Uterus (tissue), 4 donors: ENCODE results near the gene ASAP3. TPM values are rescaled to one million over a fixed set of nuclear protein-coding genes. Genes with fewer than 3 reads are reported as not detected.
A peak's percentile ranks its signal among the peaks of the same experiment; 100 is the strongest.

Experiments used
- DNase-seq, 2 donors: peaks; one replicate each; pipeline ENCODE4 v3.0.0-alpha.2; 2019 to 2020
- H3K27ac ChIP-seq, 2 donors: fragments of 200-600 bp; sonication (generic); 1 replicate in 1 of 2; 2 replicates in 1 of 2; pipeline ENCODE4 v1.5.1; 2016 to 2018
- H3K27me3 ChIP-seq, 2 donors: fragments of 200-600 bp; sonication (generic); one replicate each; pipeline ENCODE4 v1.5.1; 2018 to 2019; ENCODE audit warnings: control low read depth in 1 of 2
- H3K36me3 ChIP-seq, 2 donors: fragments of 200-600 bp; sonication (generic); one replicate each; pipeline ENCODE4 v1.5.1; 2019; ENCODE audit warnings: control low read depth in 1 of 2
- H3K4me1 ChIP-seq, 2 donors: fragments of 200-600 bp; sonication (generic); one replicate each; pipeline ENCODE4 v1.5.1; 2018 to 2019; ENCODE audit warnings: control low read depth in 1 of 2
- H3K4me3 ChIP-seq, 2 donors: fragments of 200-600 bp; sonication (generic); 1 replicate in 1 of 2; 2 replicates in 1 of 2; pipeline ENCODE4 v1.5.1; 2018 to 2019; ENCODE audit warnings: mild to moderate bottlenecking in 1 of 2
- H3K9me3 ChIP-seq, 2 donors: fragments of 200-600 bp; sonication (generic); one replicate each; pipeline ENCODE4 v1.5.1; 2019; ENCODE audit warnings: control low read depth in 1 of 2
- POLR2A ChIP-seq, 2 donors: fragments of 450-650 bp; IDR thresholded peaks; one replicate each; pipeline ENCODE4 v1.6.1; 2016; ENCODE audit warnings: antibody characterized with exemption in 2 of 2, mild to moderate bottlenecking in 1 of 2, moderate library complexity in 1 of 2
- intact Hi-C: fragments of 100-400 bp; cut with DNase I; formaldehyde crosslinking; loops from one replicate; pipeline ENCODE4 v1.15.1; 2023; ENCODE audit warnings: low total_unique reads
- total RNA-seq, 4 donors: library from RNA; depleted of rRNA in 3 of 4; stranded (reverse); fragments of >200 nt in 3 of 4; gene quantifications; one replicate each; pipeline versions ENCODE4 v1.1.0 to v1.2.4, GENCODE V29; 2014 to 2023
- TF ChIP-seq, protein P1 (sequence below), 4 experiments: fragments of 200-600 bp in 2 of 4; fragments of 450-650 bp in 2 of 4; sonication (generic) in 2 of 4; IDR thresholded peaks; one replicate each; pipeline ENCODE4 v1.5.1; 2016 to 2019; ENCODE audit warnings: antibody characterized with exemption in 4 of 4, mild to moderate bottlenecking in 2 of 4, moderate library complexity in 1 of 4
- donor health status: DM: yes; HTN: yes; CAD: no.

ASAP3 gene
- total RNA-seq, 4 donors from 2014 or later = 48.4 to 87.7 (median 68.2) TPM

DNA sequence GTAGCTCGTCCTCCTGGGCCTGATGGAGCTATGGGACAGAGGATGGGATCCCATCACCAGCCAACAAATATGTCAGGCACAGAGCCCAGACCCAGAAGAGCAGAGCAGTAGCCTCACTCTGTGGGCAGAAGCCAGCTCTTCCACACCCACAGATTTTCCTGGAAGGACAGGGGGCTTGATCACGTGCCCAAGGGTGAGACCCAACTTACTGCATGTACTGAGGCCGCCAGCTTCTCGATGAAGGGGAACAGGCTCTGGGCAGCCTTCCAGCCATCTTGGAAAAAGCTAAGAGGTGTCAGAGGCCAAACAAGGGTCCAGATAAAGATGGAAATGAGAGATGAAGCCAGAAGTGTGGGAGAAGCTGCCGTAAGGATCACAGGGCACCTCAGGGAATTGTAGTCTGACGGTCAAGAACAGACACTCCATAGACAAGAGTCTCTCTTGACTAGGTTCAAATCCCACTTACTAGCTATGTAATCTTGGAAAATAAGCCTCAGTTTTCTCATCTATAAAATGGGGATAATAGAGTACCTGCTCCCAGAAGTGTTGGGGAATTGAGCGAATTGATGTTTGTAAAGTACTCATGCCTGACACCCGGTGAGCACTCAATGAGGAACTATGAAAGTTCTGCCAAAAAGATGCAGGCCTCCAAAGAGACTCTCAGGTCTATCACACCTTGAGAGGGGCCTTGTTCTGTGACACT, 42.4 kb downstream of the ASAP3 start:
- Histone ChIP-seq H3K27ac (no peak overlapping the region), H3K9me3 (no peaks in the 10 kb centered on the region), H3K27me3 (no peaks in the 10 kb centered on the region), H3K4me3 (no peak overlapping the region), H3K36me3 (no peaks in the 10 kb centered on the region), H3K4me1 (peaks cover 0 to 3% of the 10 kb centered on the region in 2 donors)
- peak in 1 of 2 donors; percentile 38 for DNase-seq
- intact Hi-C loops = no loop called here
- TF ChIP-seq, protein P1, sequence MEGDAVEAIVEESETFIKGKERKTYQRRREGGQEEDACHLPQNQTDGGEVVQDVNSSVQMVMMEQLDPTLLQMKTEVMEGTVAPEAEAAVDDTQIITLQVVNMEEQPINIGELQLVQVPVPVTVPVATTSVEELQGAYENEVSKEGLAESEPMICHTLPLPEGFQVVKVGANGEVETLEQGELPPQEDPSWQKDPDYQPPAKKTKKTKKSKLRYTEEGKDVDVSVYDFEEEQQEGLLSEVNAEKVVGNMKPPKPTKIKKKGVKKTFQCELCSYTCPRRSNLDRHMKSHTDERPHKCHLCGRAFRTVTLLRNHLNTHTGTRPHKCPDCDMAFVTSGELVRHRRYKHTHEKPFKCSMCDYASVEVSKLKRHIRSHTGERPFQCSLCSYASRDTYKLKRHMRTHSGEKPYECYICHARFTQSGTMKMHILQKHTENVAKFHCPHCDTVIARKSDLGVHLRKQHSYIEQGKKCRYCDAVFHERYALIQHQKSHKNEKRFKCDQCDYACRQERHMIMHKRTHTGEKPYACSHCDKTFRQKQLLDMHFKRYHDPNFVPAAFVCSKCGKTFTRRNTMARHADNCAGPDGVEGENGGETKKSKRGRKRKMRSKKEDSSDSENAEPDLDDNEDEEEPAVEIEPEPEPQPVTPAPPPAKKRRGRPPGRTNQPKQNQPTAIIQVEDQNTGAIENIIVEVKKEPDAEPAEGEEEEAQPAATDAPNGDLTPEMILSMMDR (IDR thresholded peaks at IDR 0.05) = no peak
- no peak for TF ChIP-seq POLR2A (IDR thresholded peaks at IDR 0.05)

DNA sequence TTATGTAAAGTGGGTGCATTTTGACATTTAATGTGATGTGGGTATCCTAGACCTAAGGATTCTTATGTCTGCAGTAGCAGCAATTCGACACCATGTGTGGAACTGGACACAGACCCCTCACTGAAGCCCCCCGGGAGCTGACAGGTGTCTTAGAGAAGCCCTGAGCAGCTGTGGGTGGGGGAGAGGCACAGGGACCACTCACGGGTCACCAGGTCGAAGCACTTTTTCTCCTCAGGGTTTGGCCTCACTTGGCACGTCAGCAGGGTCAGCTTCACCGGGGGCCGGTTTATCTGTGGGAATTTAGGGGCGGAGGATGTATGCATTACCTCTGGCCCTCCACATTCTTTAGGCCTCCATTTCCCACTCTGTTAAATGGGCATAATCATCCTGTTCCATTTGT, 45.4 kb downstream of the ASAP3 start:
- H3K9me3 ChIP-seq = no peaks in the 10 kb centered on the region
- DNase-seq = no peak
- no peak overlapping the region for H3K4me3 ChIP-seq
- no peaks in the 10 kb centered on the region for H3K36me3 ChIP-seq
- no peaks in the 10 kb centered on the region for H3K27me3 ChIP-seq
- intact Hi-C loops = no loop called here
- H3K4me1 ChIP-seq = no peaks in the 10 kb centered on the region
- H3K27ac ChIP-seq = no peak overlapping the region
- no peak for TF ChIP-seq POLR2A (IDR thresholded peaks at IDR 0.05)
- TF ChIP-seq, protein P1 (IDR thresholded peaks at IDR 0.05) = no peak

DNA sequence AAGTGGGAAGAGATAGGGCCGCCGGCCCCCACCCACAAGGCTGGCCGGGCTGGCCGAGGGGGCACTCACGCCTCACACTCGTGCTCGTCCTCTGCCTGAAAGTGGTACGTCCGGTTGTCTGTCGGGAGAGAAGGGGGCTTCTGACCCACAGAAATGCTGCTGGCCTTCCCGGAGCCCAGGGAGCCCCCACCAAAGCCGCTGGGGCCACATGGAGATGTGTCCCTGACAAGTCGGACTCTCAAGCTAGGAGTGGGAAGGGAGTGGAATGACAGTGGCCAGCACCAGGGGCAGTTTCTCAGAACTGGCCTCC, 46.7 kb downstream of the ASAP3 start:
- no peaks in the 10 kb centered on the region for H3K27me3 ChIP-seq
- H3K4me3 ChIP-seq = no peak overlapping the region
- no peaks in the 10 kb centered on the region for H3K4me1 ChIP-seq
- H3K9me3 ChIP-seq = no peaks in the 10 kb centered on the region
- no peaks in the 10 kb centered on the region for H3K36me3 ChIP-seq
- no peak for TF ChIP-seq POLR2A (IDR thresholded peaks at IDR 0.05)
- TF ChIP-seq, protein P1 (IDR thresholded peaks at IDR 0.05) = no peak
- no peak for DNase-seq
- no peak overlapping the region for H3K27ac ChIP-seq
- intact Hi-C loops = no loop called here

DNA sequence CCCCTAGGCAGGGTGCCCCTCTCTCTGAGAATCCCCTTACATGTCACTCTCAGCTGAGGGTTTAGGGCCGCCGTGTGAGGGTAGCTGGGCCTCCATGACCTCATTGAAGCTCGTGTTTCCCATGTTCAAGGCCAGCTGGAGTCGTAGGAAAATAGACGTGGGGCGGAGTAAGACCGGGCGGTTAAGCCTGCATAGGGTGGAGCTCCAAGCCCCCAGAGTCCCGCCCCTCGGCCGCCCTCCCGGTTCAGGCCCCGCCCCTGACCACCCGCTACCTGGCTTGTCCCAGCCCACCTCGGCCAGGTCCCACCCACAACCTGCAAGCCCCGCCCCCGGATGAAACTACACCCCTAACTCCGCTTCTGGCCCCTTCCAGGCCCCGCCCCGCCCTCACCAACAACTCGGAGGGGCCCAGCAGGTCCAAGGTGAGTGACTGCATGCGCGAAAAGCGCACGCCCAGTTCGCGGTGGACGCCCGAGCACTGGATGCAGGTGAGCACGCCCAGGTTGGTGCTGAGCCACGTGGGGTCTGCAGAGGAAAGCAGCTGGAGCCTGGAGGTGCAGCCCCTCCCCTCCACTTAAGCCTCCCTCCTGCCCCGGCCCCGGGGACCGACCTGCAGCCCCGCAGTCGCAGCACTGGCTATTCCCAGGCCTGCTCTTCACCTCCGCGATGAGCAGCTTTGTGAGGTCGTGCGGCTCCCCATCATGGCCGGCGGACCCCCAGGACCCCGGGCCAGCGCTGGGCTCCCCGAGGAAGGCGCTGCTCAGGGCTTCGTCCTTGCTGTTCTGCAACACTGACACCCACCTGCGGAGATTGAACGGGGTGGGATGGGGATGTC, 47.2 kb downstream of the ASAP3 start:
- no peak for TF ChIP-seq POLR2A (IDR thresholded peaks at IDR 0.05)
- TF ChIP-seq, protein P1 (IDR thresholded peaks at IDR 0.05) = no peak
- Histone ChIP-seq H3K27ac (no peak overlapping the region), H3K9me3 (no peaks in the 10 kb centered on the region), H3K36me3 (no peaks in the 10 kb centered on the region), H3K27me3 (no peaks in the 10 kb centered on the region), H3K4me3 (no peak overlapping the region), H3K4me1 (no peaks in the 10 kb centered on the region)
- DNase-seq = no peak
- intact Hi-C loops = no loop called here

DNA sequence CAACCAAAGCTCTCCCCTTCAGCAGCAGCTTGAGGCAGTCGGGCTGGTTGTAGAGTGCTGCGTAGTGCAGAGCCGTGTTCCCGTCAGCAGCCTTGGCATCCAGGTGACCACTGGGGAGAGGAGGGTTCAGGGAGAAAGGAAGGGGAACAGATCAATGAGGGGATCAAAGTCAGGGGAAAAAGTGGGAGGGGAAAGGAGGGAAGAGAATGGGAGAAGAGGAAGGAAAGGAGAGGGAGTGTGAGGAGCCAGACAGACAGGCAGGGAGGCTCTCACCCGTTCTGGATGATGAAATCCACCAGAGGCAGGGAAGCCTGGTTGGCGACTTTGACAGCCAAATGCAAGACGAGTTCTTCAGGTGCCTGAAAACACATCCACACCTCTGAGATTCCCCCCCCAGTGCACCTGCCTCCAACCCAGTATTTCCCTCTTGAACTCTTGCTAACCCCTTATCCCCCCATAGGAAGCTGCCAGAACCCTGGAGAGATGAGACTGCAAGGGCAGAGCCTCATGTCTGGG, 49.7 kb downstream of the ASAP3 start:
- DNase-seq = no peak
- H3K36me3 ChIP-seq = no peaks in the 10 kb centered on the region
- no peaks in the 10 kb centered on the region for H3K9me3 ChIP-seq
- H3K4me1 ChIP-seq = no peaks in the 10 kb centered on the region
- H3K27ac ChIP-seq = no peak overlapping the region
- H3K27me3 ChIP-seq = no peaks in the 10 kb centered on the region
- TF ChIP-seq POLR2A (IDR thresholded peaks at IDR 0.05) = no peak
- intact Hi-C loops = no loop called here
- H3K4me3 ChIP-seq = no peak overlapping the region
